Measurements from ENCODE around the gene TLDC2. TPM values are rescaled to one million over a fixed set of nuclear protein-coding genes. Genes with fewer than 3 reads are reported as not detected.

The TLDC2 gene
- total and polyA plus RNA-seq, 2 donors (not counting 1 experiment from before 2014, with no cell fraction given) = under 0.01 to 0.09 TPM

DNA sequence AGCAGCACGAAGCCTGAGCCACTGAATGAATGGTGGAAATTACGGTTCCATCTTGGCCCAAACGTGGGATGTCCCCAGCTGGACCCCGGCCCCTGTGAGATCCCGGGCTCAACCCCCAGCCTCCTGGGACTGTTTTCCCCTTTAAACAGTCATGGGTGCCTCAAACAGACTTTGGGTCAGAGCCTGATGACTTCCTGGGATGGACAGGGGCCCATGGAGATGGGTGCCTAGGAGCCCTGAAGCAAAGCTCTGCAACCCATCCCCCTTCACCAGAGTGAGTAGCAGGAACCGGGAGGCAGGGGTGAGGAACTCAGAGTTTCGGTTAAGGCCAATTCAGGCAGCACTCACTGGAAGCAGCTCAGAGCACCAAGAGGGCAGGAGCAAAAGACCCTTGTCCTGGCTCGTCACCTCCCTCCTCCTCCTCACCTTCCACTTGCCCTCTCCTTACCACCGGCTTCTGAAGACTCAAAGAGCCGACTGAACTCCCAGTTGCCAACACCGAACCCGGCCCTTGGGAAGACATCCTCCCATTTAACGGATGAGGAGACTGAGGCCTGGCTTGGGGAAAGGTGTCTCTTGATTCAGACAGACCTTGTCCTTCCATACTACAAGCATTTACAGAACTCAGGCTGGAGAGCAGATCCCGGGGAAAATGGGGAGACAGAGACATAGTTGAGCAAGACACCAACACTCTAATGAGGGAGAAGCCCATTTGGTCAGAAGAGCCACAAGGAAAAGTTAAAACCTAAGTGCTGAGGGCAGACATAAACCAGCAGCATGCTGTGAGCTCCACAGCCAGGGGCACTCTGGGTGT is 14.9 kb upstream of the TLDC2 start:
- no peaks in the 10 kb centered on the region for H4K20me1 ChIP-seq (ENCODE audit: control insufficient read depth, extremely low read depth, insufficient read depth, low read length)
- H2AFZ ChIP-seq (ENCODE audit: low read length) = no peak overlapping the region
- no peaks in the 10 kb centered on the region for H3K27me3 ChIP-seq (ENCODE audit: control insufficient read depth, insufficient read depth, low read length)
- DNase-seq (ENCODE audit: low read depth in 2 of 2) = no peak
- H3K36me3 ChIP-seq (ENCODE audit: control insufficient read depth, insufficient read depth, low read length) = peaks cover 5% of the 10 kb centered on the region
- H3K9me3 ChIP-seq (ENCODE audit: control insufficient read depth, insufficient read depth, low read depth, low read length) = no peaks in the 10 kb centered on the region
- H3K27ac ChIP-seq (ENCODE audit: insufficient read depth, low read length) = peak overlapping the region; percentile 87
- H3K79me2 ChIP-seq (ENCODE audit: control insufficient read depth, insufficient read depth, low read length) = peaks cover 71% of the 10 kb centered on the region
- H3K4me3 ChIP-seq (replicated peaks in 1 of 4; ENCODE audit: control extremely low read depth in 1 of 4, insufficient read depth in 1 of 4, low read depth in 3 of 4, low read length in 4 of 4) = peak overlapping the region; percentile 63 to 90 (median 82)
- peaks cover 43% of the 10 kb centered on the region for H3K4me1 ChIP-seq (ENCODE audit: control insufficient read depth, extremely low read depth, insufficient read depth, low read length)
- H3K4me2 ChIP-seq (ENCODE audit: extremely low read depth, insufficient read depth, low read length) = peak overlapping the region; percentile 85
- TF ChIP-seq, protein P1, sequence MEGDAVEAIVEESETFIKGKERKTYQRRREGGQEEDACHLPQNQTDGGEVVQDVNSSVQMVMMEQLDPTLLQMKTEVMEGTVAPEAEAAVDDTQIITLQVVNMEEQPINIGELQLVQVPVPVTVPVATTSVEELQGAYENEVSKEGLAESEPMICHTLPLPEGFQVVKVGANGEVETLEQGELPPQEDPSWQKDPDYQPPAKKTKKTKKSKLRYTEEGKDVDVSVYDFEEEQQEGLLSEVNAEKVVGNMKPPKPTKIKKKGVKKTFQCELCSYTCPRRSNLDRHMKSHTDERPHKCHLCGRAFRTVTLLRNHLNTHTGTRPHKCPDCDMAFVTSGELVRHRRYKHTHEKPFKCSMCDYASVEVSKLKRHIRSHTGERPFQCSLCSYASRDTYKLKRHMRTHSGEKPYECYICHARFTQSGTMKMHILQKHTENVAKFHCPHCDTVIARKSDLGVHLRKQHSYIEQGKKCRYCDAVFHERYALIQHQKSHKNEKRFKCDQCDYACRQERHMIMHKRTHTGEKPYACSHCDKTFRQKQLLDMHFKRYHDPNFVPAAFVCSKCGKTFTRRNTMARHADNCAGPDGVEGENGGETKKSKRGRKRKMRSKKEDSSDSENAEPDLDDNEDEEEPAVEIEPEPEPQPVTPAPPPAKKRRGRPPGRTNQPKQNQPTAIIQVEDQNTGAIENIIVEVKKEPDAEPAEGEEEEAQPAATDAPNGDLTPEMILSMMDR (conservative IDR thresholded peaks at IDR 0.05 in 1 of 2, IDR thresholded peaks at IDR 0.05 in 1 of 2; ENCODE audit: low read depth in 1 of 2, low read length in 2 of 2) = no peak
- TF ChIP-seq EZH2 (IDR thresholded peaks at IDR 0.05; ENCODE audit: low read length, missing control alignments) = no peak
- H3K9ac ChIP-seq (ENCODE audit: insufficient read depth, low read length) = peak overlapping the region; percentile 65

DNA sequence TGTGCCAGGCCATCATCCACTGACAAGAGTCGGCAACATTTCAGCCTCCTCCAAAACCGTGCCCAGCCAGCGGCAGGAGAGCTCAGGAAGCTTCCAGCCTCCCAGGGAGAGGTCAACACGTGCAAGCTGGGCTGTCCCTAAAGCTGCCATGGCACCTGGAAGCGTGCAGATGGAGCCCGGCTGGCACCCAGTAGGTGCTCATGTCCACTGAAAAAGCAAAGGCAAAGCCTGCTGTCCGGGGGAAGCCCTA is 14.4 kb upstream of the TLDC2 start:
- Histone ChIP-seq H3K27ac (ENCODE audit: insufficient read depth, low read length) (peak overlapping the region; percentile 87), H3K9me3 (ENCODE audit: control insufficient read depth, insufficient read depth, low read depth, low read length) (no peaks in the 10 kb centered on the region), H3K36me3 (ENCODE audit: control insufficient read depth, insufficient read depth, low read length) (peaks cover 5% of the 10 kb centered on the region), H3K27me3 (ENCODE audit: control insufficient read depth, insufficient read depth, low read length) (no peaks in the 10 kb centered on the region), H3K4me2 (ENCODE audit: extremely low read depth, insufficient read depth, low read length) (peak overlapping the region; percentile 85), H3K79me2 (ENCODE audit: control insufficient read depth, insufficient read depth, low read length) (peaks cover 66% of the 10 kb centered on the region), H4K20me1 (ENCODE audit: control insufficient read depth, extremely low read depth, insufficient read depth, low read length) (no peaks in the 10 kb centered on the region), H2AFZ (ENCODE audit: low read length) (no peak overlapping the region), H3K9ac (ENCODE audit: insufficient read depth, low read length) (peak overlapping the region; percentile 65), H3K4me3 (replicated peaks in 1 of 4; ENCODE audit: control extremely low read depth in 1 of 4, insufficient read depth in 1 of 4, low read depth in 3 of 4, low read length in 4 of 4) (peak overlapping the region; percentile 63 to 90 (median 82)), H3K4me1 (ENCODE audit: control insufficient read depth, extremely low read depth, insufficient read depth, low read length) (peaks cover 40% of the 10 kb centered on the region)
- DNase-seq (ENCODE audit: low read depth in 2 of 2) = no peak
- no peak for TF ChIP-seq EZH2 (IDR thresholded peaks at IDR 0.05; ENCODE audit: low read length, missing control alignments)
- TF ChIP-seq, protein P1 (conservative IDR thresholded peaks at IDR 0.05 in 1 of 2, IDR thresholded peaks at IDR 0.05 in 1 of 2; ENCODE audit: low read depth in 1 of 2, low read length in 2 of 2) = no peak

DNA sequence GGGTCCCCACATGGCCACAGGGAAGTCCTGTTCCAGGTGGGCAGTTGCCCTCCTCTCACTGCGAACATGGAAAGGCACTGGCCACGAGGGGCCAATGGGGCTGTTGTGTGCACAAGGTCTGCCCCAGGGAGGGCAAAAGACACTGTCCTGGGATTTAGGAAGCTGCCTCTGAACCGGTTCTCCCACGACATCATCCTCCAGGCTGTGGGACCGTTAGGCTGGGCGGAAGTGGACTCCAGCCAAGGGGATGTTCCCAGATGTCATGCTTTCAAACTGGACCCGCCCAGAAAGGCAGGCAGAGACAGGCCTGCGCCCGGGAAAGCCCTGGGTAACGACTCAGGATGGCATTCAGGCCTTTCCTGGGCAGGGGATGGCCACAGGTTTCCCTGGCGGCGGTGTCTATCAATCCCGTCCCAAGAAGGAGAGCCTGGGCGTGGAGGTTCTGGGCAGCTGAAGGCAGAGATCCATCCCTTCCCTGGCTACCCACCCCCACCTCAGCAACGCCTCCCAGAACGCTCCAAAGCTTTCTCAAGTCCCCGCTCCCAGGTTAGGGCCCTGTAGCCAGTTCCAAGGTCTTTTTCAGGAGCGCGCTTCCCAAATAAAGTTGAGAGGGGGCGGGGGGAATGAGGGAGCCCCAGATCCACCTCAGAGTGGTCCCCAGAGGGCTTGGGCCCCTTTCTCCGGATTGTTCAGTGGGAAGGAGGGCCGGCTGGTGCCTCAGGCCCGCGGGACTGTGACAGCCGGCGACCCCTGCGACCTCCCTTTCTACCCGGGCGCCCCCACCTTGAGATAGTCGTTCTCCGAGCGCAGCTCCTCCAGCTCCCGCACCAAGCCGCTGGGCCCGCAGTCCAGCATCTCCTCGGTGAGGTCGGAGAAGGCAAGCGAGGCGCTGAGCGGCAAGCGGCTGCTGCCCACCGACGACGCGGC is 13.8 kb upstream of the TLDC2 start:
- H3K27ac ChIP-seq (ENCODE audit: insufficient read depth, low read length) = peak overlapping the region; percentile 87
- H3K36me3 ChIP-seq (ENCODE audit: control insufficient read depth, insufficient read depth, low read length) = peaks cover 3% of the 10 kb centered on the region
- peak overlapping the region; percentile 85 for H3K4me2 ChIP-seq (ENCODE audit: extremely low read depth, insufficient read depth, low read length)
- H4K20me1 ChIP-seq (ENCODE audit: control insufficient read depth, extremely low read depth, insufficient read depth, low read length) = no peaks in the 10 kb centered on the region
- H3K9me3 ChIP-seq (ENCODE audit: control insufficient read depth, insufficient read depth, low read depth, low read length) = no peaks in the 10 kb centered on the region
- H3K27me3 ChIP-seq (ENCODE audit: control insufficient read depth, insufficient read depth, low read length) = no peaks in the 10 kb centered on the region
- H3K79me2 ChIP-seq (ENCODE audit: control insufficient read depth, insufficient read depth, low read length) = peaks cover 60% of the 10 kb centered on the region
- H2AFZ ChIP-seq (ENCODE audit: low read length) = no peak overlapping the region
- H3K4me1 ChIP-seq (ENCODE audit: control insufficient read depth, extremely low read depth, insufficient read depth, low read length) = peaks cover 36% of the 10 kb centered on the region
- DNase-seq (ENCODE audit: low read depth in 2 of 2) = peak; percentile 79 to 84
- peak overlapping the region; percentile 63 to 90 (median 82) for H3K4me3 ChIP-seq (replicated peaks in 1 of 4; ENCODE audit: control extremely low read depth in 1 of 4, insufficient read depth in 1 of 4, low read depth in 3 of 4, low read length in 4 of 4)
- peak overlapping the region; percentile 65 for H3K9ac ChIP-seq (ENCODE audit: insufficient read depth, low read length)
- TF ChIP-seq EZH2 (IDR thresholded peaks at IDR 0.05; ENCODE audit: low read length, missing control alignments) = no peak
- TF ChIP-seq, protein P1 (conservative IDR thresholded peaks at IDR 0.05 in 1 of 2, IDR thresholded peaks at IDR 0.05 in 1 of 2; ENCODE audit: low read depth in 1 of 2, low read length in 2 of 2) = no peak
